ENCODE results near the gene DMPK. TPM values are rescaled to one million over a fixed set of nuclear protein-coding genes. Genes with fewer than 3 reads are reported as not detected.

Gene DMPK
- total RNA-seq, 1 experiment from 2014 or later, result 40.5 TPM

DNA sequence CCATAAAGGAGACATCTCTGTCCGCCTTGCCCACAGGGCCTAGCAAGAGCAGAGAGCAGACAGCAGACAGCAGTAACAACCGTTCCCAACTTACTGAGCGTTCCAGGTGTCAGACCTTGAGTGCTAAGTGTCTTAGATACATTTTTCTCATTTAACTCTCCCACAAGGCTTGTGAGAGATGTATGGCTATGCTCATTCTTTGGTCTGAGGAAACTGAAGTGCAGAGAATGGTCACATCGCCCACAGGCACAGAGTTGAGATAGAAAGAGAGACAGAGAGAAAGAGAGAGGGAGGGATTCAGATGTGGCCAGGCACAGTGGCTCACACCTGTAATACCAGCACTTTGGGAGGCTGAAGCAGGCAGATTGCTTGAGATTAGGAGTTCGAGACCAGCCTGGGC is 34.8 kb downstream of the DMPK start:
- no peak overlapping the region for H3K27ac Mint-ChIP-seq (ENCODE audit: low read depth, unreplicated experiment)
- H3K36me3 Mint-ChIP-seq (ENCODE audit: insufficient read depth, unreplicated experiment), result no peaks in the 10 kb centered on the region
- BruUV-seq (replicated peaks), result no TSS peak
- H3K4me3 Mint-ChIP-seq (ENCODE audit: unreplicated experiment), result no peak overlapping the region
- no peaks in the 10 kb centered on the region for H3K27me3 Mint-ChIP-seq (ENCODE audit: insufficient read depth, unreplicated experiment)
- no peaks in the 10 kb centered on the region for H3K9me3 Mint-ChIP-seq (ENCODE audit: unreplicated experiment)
- POLR2A ChIA-PET, result no interaction called here
- H3K4me1 Mint-ChIP-seq (ENCODE audit: insufficient read depth, unreplicated experiment), result no peaks in the 10 kb centered on the region
- intact Hi-C loops (cut with micrococcal nuclease), result no loop called here
- TF ChIP-seq CTCF (IDR thresholded peaks at IDR 0.05; ENCODE audit: unreplicated experiment), result no peak
- no peak for DNase-seq (ENCODE audit: unreplicated experiment)
- CTCF ChIA-PET, result no interaction called here

DNA sequence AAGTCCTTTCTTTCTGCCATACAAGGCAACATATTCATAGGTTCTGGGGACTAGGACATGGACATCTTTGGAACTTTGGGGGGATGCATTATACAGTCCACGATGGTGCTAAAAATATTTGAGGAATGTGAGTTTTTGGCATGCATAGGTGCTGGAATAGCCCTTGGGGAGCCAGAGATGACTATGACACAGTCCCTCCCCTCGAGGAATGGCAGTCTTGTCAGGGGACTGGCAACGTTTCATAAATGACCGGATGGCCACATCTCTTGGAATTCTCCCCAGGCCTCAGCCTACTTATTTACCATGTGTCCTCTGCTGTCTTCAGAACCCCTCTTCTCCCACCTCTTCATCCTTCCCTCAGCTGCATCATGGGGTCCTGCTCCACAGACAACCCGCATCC is 35.4 kb downstream of the DMPK start:
- H3K4me3 Mint-ChIP-seq (ENCODE audit: unreplicated experiment), result no peak overlapping the region
- BruUV-seq (replicated peaks), result no TSS peak
- intact Hi-C loops (cut with micrococcal nuclease), result no loop called here
- no peak for TF ChIP-seq CTCF (IDR thresholded peaks at IDR 0.05; ENCODE audit: unreplicated experiment)
- POLR2A ChIA-PET, result no interaction called here
- no peaks in the 10 kb centered on the region for H3K4me1 Mint-ChIP-seq (ENCODE audit: insufficient read depth, unreplicated experiment)
- CTCF ChIA-PET, result no interaction called here
- DNase-seq (ENCODE audit: unreplicated experiment), result no peak
- no peaks in the 10 kb centered on the region for H3K27me3 Mint-ChIP-seq (ENCODE audit: insufficient read depth, unreplicated experiment)
- no peak overlapping the region for H3K27ac Mint-ChIP-seq (ENCODE audit: low read depth, unreplicated experiment)
- H3K9me3 Mint-ChIP-seq (ENCODE audit: unreplicated experiment), result no peaks in the 10 kb centered on the region
- no peaks in the 10 kb centered on the region for H3K36me3 Mint-ChIP-seq (ENCODE audit: insufficient read depth, unreplicated experiment)

DNA sequence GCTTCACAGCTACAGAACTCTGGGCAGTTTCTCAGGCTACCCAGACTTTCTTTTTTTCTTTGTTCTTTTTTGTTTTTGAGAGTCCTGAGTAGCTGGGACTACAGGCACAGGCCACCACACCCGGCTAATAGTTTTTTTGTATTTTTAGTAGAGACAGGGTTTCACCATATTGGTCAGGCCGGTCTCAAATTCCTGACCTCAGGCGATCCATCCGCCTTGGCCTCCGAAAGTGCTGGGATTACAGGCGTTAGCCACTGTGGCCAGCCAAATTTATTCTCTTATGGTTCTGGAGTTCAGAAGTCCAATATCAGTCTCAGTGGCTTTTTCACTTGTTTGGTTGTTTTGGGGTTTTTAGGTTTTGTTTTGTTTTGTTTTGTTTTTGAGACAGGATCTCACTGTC is 36.7 kb downstream of the DMPK start:
- ChIA-PET CTCF (interaction anchor here (0.5 to 0.6 kb wide), 2 partner anchors 87 to 784 kb away, joined by 5 read pairs; no protein-coding TSS in a partner anchor), POLR2A (interaction anchor here (0.8 to 1.1 kb wide), 2 partner anchors 15 to 22 kb away, joined by 3 read pairs; no protein-coding TSS in a partner anchor)
- no peak for DNase-seq (ENCODE audit: unreplicated experiment)
- no peak overlapping the region for H3K27ac Mint-ChIP-seq (ENCODE audit: low read depth, unreplicated experiment)
- no TSS peak for BruUV-seq (replicated peaks)
- intact Hi-C loops (cut with micrococcal nuclease), result no loop called here
- H3K4me1 Mint-ChIP-seq (ENCODE audit: insufficient read depth, unreplicated experiment), result no peaks in the 10 kb centered on the region
- H3K27me3 Mint-ChIP-seq (ENCODE audit: insufficient read depth, unreplicated experiment), result no peaks in the 10 kb centered on the region
- no peak overlapping the region for H3K4me3 Mint-ChIP-seq (ENCODE audit: unreplicated experiment)
- TF ChIP-seq CTCF (IDR thresholded peaks at IDR 0.05; ENCODE audit: unreplicated experiment), result no peak
- no peaks in the 10 kb centered on the region for H3K36me3 Mint-ChIP-seq (ENCODE audit: insufficient read depth, unreplicated experiment)
- H3K9me3 Mint-ChIP-seq (ENCODE audit: unreplicated experiment), result no peaks in the 10 kb centered on the region

- CTCF ChIA-PET, result no interaction called here
Observed at GRCh38 chr19:45742969-45743368, 39.3 kb downstream of the DMPK start.

More at GRCh38 chr19:45742969-45743368, 39.3 kb downstream of the DMPK start:
- no peaks in the 10 kb centered on the region for H3K36me3 Mint-ChIP-seq (ENCODE audit: insufficient read depth, unreplicated experiment)
- intact Hi-C loops (cut with micrococcal nuclease), result no loop called here
- no peak overlapping the region for H3K4me3 Mint-ChIP-seq (ENCODE audit: unreplicated experiment)
- DNase-seq (ENCODE audit: unreplicated experiment), result no peak
- H3K4me1 Mint-ChIP-seq (ENCODE audit: insufficient read depth, unreplicated experiment), result no peaks in the 10 kb centered on the region
- no peak overlapping the region for H3K27ac Mint-ChIP-seq (ENCODE audit: low read depth, unreplicated experiment)
- no peaks in the 10 kb centered on the region for H3K9me3 Mint-ChIP-seq (ENCODE audit: unreplicated experiment)
- BruUV-seq (replicated peaks), result no TSS peak
- H3K27me3 Mint-ChIP-seq (ENCODE audit: insufficient read depth, unreplicated experiment), result no peaks in the 10 kb centered on the region
- POLR2A ChIA-PET, result interaction anchor here (1.7 kb wide), 1 partner anchor 26 kb away, joined by 4 read pairs; no protein-coding TSS in a partner anchor
- TF ChIP-seq CTCF (IDR thresholded peaks at IDR 0.05; ENCODE audit: unreplicated experiment), result no peak
